Measurements from ENCODE around the gene PAQR9. TPM values are rescaled to one million over a fixed set of nuclear protein-coding genes. Genes with fewer than 3 reads are reported as not detected.

PAQR9 gene
- total and polyA plus RNA-seq, 2 donors (not counting 3 experiments of a cell fraction or from before 2014, with no cell fraction given), result not detected

DNA sequence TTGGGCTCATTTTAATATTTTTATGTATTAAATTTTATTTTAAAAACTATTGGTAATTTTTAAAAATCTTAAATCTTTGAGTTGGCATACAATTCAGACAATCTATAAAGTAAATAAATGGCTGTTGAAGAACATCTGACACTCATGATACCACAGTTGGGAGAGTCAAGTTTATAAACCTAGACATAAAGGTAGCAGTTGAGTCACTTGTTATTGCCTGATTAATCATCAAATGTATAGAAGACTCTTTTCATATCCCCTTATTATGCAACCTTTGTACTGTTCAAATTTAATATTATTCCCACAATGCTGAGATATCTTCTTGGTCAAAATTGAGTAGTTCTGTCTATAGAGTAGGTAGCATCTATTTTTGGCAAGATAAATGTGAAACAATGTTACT, 19.6 kb downstream of the PAQR9 start:
- no peak overlapping the region for H3K4me3 ChIP-seq (replicated peaks in 1 of 3; ENCODE audit: insufficient read depth in 1 of 3, low read depth in 1 of 3, low read length in 3 of 3)
- peaks cover 30 to 55% of the 10 kb centered on the region in 2 experiments for H3K27me3 ChIP-seq (ENCODE audit: control insufficient read depth in 2 of 2, insufficient read depth in 2 of 2, low read length in 2 of 2)
- H3K79me2 ChIP-seq (ENCODE audit: control insufficient read depth, insufficient read depth, low read length), result no peaks in the 10 kb centered on the region
- H3K27ac ChIP-seq (ENCODE audit: insufficient read depth, low read depth, low read length), result no peak overlapping the region
- intact Hi-C loops (cut with micrococcal nuclease) (no loop called here), dilution Hi-C loops (cut with MboI; ENCODE audit: extremely low pct_ligation_motif_present, low sequenced_read_pairs) (no loop called here)
- no peaks in the 10 kb centered on the region for H3K9me1 ChIP-seq (replicated peaks; ENCODE audit: control insufficient read depth, extremely low read depth, insufficient read depth, low read length)
- BruUV-seq (replicated peaks), result no TSS peak
- POLR2A ChIA-PET, result no interaction called here
- no peaks in the 10 kb centered on the region for H3K4me1 ChIP-seq (ENCODE audit: control insufficient read depth, extremely low read depth, insufficient read depth, low read length)
- no peak for TF ChIP-seq POLR2AphosphoS5 (IDR thresholded peaks at IDR 0.05; ENCODE audit: insufficient read depth, low read depth, low read length)
- TF ChIP-seq, protein P1, sequence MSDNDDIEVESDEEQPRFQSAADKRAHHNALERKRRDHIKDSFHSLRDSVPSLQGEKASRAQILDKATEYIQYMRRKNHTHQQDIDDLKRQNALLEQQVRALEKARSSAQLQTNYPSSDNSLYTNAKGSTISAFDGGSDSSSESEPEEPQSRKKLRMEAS (IDR thresholded peaks at IDR 0.05; ENCODE audit: insufficient read depth, insufficient read length), result no peak
- TF ChIP-seq FOS (IDR thresholded peaks at IDR 0.05; ENCODE audit: borderline replicate concordance, insufficient read depth, low read length), result no peak
- TF ChIP-seq EZH2 (IDR thresholded peaks at IDR 0.05; ENCODE audit: borderline replicate concordance, low read depth, low read length, severe bottlenecking), result no peak
- no peak for TF ChIP-seq MYC (IDR thresholded peaks at IDR 0.05; ENCODE audit: low read depth, low read length)
- no peak for TF ChIP-seq JUN (IDR thresholded peaks at IDR 0.05; ENCODE audit: borderline replicate concordance, insufficient read depth, insufficient read length, low read depth)
- no peak for TF ChIP-seq GATA2 (IDR thresholded peaks at IDR 0.05; ENCODE audit: insufficient read depth, insufficient read length, low read depth, low read length)
- TF ChIP-seq, protein P2, sequence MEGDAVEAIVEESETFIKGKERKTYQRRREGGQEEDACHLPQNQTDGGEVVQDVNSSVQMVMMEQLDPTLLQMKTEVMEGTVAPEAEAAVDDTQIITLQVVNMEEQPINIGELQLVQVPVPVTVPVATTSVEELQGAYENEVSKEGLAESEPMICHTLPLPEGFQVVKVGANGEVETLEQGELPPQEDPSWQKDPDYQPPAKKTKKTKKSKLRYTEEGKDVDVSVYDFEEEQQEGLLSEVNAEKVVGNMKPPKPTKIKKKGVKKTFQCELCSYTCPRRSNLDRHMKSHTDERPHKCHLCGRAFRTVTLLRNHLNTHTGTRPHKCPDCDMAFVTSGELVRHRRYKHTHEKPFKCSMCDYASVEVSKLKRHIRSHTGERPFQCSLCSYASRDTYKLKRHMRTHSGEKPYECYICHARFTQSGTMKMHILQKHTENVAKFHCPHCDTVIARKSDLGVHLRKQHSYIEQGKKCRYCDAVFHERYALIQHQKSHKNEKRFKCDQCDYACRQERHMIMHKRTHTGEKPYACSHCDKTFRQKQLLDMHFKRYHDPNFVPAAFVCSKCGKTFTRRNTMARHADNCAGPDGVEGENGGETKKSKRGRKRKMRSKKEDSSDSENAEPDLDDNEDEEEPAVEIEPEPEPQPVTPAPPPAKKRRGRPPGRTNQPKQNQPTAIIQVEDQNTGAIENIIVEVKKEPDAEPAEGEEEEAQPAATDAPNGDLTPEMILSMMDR (IDR thresholded peaks at IDR 0.05; ENCODE audit: extremely low read depth in 1 of 2, insufficient read depth in 1 of 2, low read depth in 1 of 2, low read length in 2 of 2), result no peak
- TF ChIP-seq POLR2A (IDR thresholded peaks at IDR 0.05; ENCODE audit: low read depth, low read length), result no peak
- H3K36me3 ChIP-seq (ENCODE audit: control insufficient read depth in 2 of 2, extremely low read depth in 1 of 2, insufficient read depth in 2 of 2, low read length in 2 of 2), result no peaks in the 10 kb centered on the region
- H3K9me3 ChIP-seq (replicated peaks; ENCODE audit: control insufficient read depth, insufficient read depth, low read length), result no peaks in the 10 kb centered on the region
- no peak overlapping the region for H2AFZ ChIP-seq (ENCODE audit: low read depth, low read length)
- FAIRE-seq (no peak), DNase-seq (ENCODE audit: low read depth, low spot score) (no peak)
- no peaks in the 10 kb centered on the region for H4K20me1 ChIP-seq (replicated peaks; ENCODE audit: control insufficient read depth, extremely low read depth, insufficient read depth, low read length)
- CTCF ChIA-PET, result interaction anchor here (1.4 kb wide), 1 partner anchor 12 kb away, joined by 3 read pairs; no protein-coding TSS in a partner anchor
- H3K4me2 ChIP-seq (ENCODE audit: insufficient read depth, low read length), result no peak overlapping the region
- no peak overlapping the region for H3K9ac ChIP-seq (replicated peaks; ENCODE audit: extremely low read depth, insufficient read depth, low read length)

All from endothelial cell of umbilical vein (primary cell).